ENCODE data around the gene MTFMT.

Gene MTFMT

GRCh38 chr15:65067645-65068402 lies 38.4 kb upstream of the MTFMT start, which contains the start of gene RASL12:
Gene RASL12, minus strand, starts transcription at chr15:65067991. Its CDS starts 156 bp downstream, at chr15:65067835.
- H3K4me1 ChIP-seq (ENCODE audit: insufficient read depth, low read length), result peaks cover 21% of the 10 kb centered on the region; the same call in 1 of the 2 replicates
- H3K36me3 ChIP-seq (ENCODE audit: insufficient read depth, low read length), result no peaks in the 10 kb centered on the region; the same call in 1 of the 2 replicates
- H3K9me3 ChIP-seq (ENCODE audit: control insufficient read depth, insufficient read depth, low read length), result 0 out of 2 replicates have a peak, but pooled peaks cover 2% of the 10 kb centered on the region
- peak within 1 kb of the TSS; percentile 74 for H3K9ac ChIP-seq (ENCODE audit: low read depth, low read length)

- Histone ChIP-seq H3K4me1 (ENCODE audit: insufficient read depth, low read length) (peaks cover 21% of the 10 kb centered on the region; the same call in 1 of the 2 replicates), H3K9me3 (ENCODE audit: control insufficient read depth, insufficient read depth, low read length) (no peaks in the 10 kb centered on the region), H3K9ac (ENCODE audit: low read depth, low read length) (peak overlapping the region; percentile 74), H3K36me3 (ENCODE audit: insufficient read depth, low read length) (no peaks in the 10 kb centered on the region; the same call in 1 of the 2 replicates)
These were observed 37.8 kb upstream of the MTFMT start for GRCh38 chr15:65067317-65067644.

GRCh38 chr15:65066635-65067316 lies 37.3 kb upstream of the MTFMT start:
- peak overlapping the region; percentile 74 for H3K9ac ChIP-seq (ENCODE audit: low read depth, low read length)
- H3K36me3 ChIP-seq (ENCODE audit: insufficient read depth, low read length), result no peaks in the 10 kb centered on the region; the same call in 1 of the 2 replicates
- H3K9me3 ChIP-seq (ENCODE audit: control insufficient read depth, insufficient read depth, low read length), result no peaks in the 10 kb centered on the region
- H3K4me1 ChIP-seq (ENCODE audit: insufficient read depth, low read length), result peaks cover 18% of the 10 kb centered on the region; the same call in 1 of the 2 replicates

DNA sequence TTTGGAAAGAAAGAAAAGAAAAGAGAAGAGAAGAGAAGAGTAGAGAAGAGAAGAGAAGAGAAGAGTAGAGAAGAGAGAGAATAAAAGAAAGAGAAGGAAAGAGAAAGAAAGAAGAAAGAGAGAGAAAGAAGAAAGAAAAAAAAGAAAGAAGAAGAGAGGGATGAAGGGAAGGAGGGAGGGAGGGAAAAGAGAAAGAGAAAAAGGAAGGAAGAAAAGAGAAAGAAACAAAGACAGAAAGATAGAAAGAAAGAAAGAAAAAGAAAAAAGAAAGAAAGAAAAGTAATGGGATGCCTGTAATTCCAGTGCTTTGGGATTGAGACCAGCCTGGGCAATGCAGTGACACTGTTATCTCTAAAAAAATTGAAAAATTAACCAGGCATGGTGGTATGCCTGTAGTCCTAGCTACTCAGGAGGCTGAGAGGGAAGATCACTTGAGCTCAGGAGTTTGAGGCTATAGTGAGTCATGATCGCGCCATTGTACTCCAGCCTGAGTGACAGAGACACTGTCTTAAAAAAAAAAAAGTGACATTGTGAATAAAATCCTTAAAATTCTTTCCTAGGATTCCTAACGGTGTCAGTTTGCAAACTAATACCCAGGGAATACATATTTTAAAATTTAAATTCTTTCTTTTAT lies 36.7 kb upstream of the MTFMT start:
- H3K9ac ChIP-seq (ENCODE audit: low read depth, low read length), result peak overlapping the region; percentile 74; the same call in 1 of the 2 replicates
- peaks cover 12% of the 10 kb centered on the region; the same call in 1 of the 2 replicates for H3K4me1 ChIP-seq (ENCODE audit: insufficient read depth, low read length)
- no peaks in the 10 kb centered on the region for H3K9me3 ChIP-seq (ENCODE audit: control insufficient read depth, insufficient read depth, low read length)
- no peaks in the 10 kb centered on the region; the same call in 1 of the 2 replicates for H3K36me3 ChIP-seq (ENCODE audit: insufficient read depth, low read length)

DNA sequence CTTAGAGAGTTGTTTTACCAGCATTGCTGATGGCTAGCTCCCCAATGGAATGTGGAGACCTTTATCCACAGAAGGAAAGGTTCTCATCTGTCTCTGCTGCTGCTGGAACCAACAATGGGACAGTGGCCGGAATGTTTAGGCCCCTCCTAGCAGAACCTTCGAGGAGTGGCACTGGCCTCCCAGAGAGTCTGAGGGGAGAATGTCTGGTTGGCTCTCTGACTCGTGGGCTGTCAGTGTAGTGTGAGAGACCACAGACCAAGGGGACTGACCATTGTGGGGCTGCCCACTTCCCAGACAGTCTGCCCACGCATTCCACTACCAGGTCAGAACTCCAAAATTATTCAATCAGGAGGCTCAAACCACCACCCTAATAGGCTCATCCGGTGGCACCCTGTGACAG lies 33.3 kb upstream of the MTFMT start:
- Histone ChIP-seq H3K9ac (ENCODE audit: low read depth, low read length) (no peak overlapping the region), H3K4me1 (ENCODE audit: insufficient read depth, low read length) (peaks cover 12% of the 10 kb centered on the region; the same call in 1 of the 2 replicates), H3K36me3 (ENCODE audit: insufficient read depth, low read length) (no peaks in the 10 kb centered on the region; the same call in 1 of the 2 replicates), H3K9me3 (ENCODE audit: control insufficient read depth, insufficient read depth, low read length) (no peaks in the 10 kb centered on the region)

GRCh38 chr15:65062061-65062460 lies 32.6 kb upstream of the MTFMT start:
- Histone ChIP-seq H3K9me3 (ENCODE audit: control insufficient read depth, insufficient read depth, low read length) (no peaks in the 10 kb centered on the region), H3K4me1 (ENCODE audit: insufficient read depth, low read length) (peaks cover 12% of the 10 kb centered on the region; the same call in 1 of the 2 replicates), H3K36me3 (ENCODE audit: insufficient read depth, low read length) (no peaks in the 10 kb centered on the region; the same call in 1 of the 2 replicates), H3K9ac (ENCODE audit: low read depth, low read length) (no peak overlapping the region)

DNA sequence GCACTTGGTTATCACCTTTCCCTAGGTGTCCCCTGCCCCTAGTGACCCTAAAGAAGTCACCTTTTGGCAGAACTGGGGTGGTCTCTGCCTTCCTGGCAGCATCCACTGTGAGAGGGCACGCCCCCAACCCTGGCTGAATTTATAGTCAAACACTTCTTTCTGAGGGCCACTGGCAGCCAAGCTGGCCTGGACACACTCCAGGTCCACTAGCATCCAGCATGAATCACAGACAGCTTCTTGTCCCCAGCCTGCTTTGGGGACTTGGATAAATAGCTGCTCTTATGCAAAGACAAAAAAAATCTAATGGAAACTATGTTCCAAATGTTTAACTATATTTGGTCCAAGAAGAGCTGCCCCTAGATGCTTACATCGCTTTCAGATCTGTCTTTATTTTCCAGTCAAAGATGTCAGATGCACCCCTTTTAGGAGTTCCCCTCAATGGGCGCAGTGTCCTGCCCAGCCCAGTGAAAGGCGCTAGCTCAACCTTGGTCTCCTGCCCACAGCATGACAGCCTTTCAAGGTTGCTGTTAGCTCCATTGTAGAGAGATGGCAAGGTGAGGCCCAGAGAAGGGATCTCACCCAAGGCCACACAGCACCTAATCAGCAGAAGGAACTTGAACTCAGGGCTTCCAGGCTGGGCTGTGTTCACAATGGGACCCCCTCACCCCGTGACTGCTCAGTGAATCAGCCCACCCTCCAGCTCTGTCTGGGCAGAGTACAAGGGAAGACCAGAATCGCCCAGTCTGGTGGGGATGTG lies 31.4 kb upstream of the MTFMT start:
- H3K36me3 ChIP-seq (ENCODE audit: insufficient read depth, low read length), result no peaks in the 10 kb centered on the region; the same call in 1 of the 2 replicates
- H3K9me3 ChIP-seq (ENCODE audit: control insufficient read depth, insufficient read depth, low read length), result no peaks in the 10 kb centered on the region
- no peak overlapping the region for H3K9ac ChIP-seq (ENCODE audit: low read depth, low read length)
- peaks cover 2% of the 10 kb centered on the region; the same call in 1 of the 2 replicates for H3K4me1 ChIP-seq (ENCODE audit: insufficient read depth, low read length)

- Histone ChIP-seq H3K4me1 (ENCODE audit: insufficient read depth, low read length) (no peaks in the 10 kb centered on the region; the same call in 1 of the 2 replicates), H3K9ac (ENCODE audit: low read depth, low read length) (no peak overlapping the region), H3K36me3 (ENCODE audit: insufficient read depth, low read length) (no peaks in the 10 kb centered on the region; the same call in 1 of the 2 replicates), H3K9me3 (ENCODE audit: control insufficient read depth, insufficient read depth, low read length) (no peaks in the 10 kb centered on the region)
These were observed 30.6 kb upstream of the MTFMT start for GRCh38 chr15:65059931-65060596.

DNA sequence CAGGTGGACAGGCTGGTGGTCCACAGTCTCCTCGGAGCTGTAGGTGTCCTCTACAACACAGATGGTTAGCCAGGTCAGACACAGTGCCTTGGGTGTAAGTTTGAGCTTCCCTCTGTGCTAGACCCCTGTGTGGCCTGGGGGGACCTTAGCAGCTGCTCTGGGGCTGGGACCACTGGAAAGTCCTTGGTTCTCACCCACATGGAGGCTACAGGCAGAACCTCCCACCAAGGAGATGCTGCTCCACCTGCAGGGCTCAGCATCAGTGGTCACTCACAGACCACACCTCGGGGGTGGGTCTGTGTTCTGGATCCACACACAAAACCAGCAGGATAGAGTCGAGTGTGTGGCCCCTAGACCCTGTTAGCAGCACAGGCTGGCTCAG lies 29.9 kb upstream of the MTFMT start:
- H3K9me3 ChIP-seq (ENCODE audit: control insufficient read depth, insufficient read depth, low read length), result no peaks in the 10 kb centered on the region
- no peaks in the 10 kb centered on the region; the same call in 1 of the 2 replicates for H3K36me3 ChIP-seq (ENCODE audit: insufficient read depth, low read length)
- H3K4me1 ChIP-seq (ENCODE audit: insufficient read depth, low read length), result no peaks in the 10 kb centered on the region
- no peak overlapping the region for H3K9ac ChIP-seq (ENCODE audit: low read depth, low read length)

- no peak overlapping the region for H3K9ac ChIP-seq (ENCODE audit: low read depth, low read length)
- no peaks in the 10 kb centered on the region for H3K4me1 ChIP-seq (ENCODE audit: insufficient read depth, low read length)
- H3K36me3 ChIP-seq (ENCODE audit: insufficient read depth, low read length), result no peaks in the 10 kb centered on the region; the same call in 1 of the 2 replicates
- H3K9me3 ChIP-seq (ENCODE audit: control insufficient read depth, insufficient read depth, low read length), result no peaks in the 10 kb centered on the region
These were observed 29.2 kb upstream of the MTFMT start for GRCh38 chr15:65058394-65059368.

DNA sequence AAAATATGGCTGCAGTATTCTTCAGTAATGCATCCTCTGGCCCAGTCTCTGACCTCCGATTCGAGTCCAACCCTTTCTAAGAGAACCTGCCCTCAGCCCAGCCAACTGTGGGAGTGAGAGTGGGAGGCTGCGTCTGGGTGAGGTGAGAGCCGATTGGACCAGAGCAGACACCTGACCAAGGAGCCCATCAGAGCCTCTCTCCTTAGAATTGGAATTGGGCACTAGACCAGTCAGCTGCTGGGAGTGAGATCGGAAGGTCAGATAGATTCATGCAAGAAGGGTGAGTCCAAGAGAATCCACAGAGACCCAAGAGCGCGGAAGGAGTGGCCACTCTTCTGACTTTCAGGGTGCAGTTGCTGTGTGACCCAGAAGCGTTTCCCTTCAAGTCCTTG lies 28.1 kb upstream of the MTFMT start:
- no peak overlapping the region for H3K9ac ChIP-seq (ENCODE audit: low read depth, low read length)
- H3K9me3 ChIP-seq (ENCODE audit: control insufficient read depth, insufficient read depth, low read length), result no peaks in the 10 kb centered on the region
- no peaks in the 10 kb centered on the region for H3K4me1 ChIP-seq (ENCODE audit: insufficient read depth, low read length)
- H3K36me3 ChIP-seq (ENCODE audit: insufficient read depth, low read length), result no peaks in the 10 kb centered on the region; the same call in 1 of the 2 replicates

DNA sequence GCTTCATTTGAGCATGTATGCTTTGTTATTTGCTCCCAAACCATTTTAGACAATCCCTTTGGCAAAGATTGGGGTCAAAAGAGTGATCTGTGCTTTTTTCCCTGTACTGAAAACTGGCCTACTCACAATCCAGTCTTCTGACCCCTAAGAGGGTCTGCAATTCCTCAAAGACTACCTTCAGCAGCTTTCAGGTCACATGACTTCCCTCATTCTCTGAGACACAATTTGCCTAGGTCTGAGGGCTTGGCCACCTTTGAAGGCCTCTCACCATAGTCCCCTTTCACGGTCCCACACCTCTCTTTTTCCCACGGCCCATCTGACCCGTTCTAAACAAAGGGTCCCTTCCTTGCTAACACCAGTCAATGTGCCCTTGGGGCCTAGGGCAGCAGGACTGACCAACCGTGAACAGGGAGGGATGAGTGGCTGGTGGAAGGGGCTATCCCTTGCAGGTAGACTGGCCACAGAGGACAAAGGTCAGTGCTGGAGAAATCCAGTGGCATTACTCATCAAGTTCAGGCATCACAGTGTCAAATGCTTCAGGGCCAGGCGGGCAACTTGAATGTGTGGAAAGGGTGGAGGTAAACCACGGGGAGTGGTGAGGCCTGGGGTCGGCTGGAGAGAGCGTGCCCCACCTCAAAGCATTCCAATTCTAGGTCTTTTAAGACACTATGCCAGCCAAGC lies 27.6 kb upstream of the MTFMT start:
- H3K4me1 ChIP-seq (ENCODE audit: insufficient read depth, low read length), result no peaks in the 10 kb centered on the region
- H3K9me3 ChIP-seq (ENCODE audit: control insufficient read depth, insufficient read depth, low read length), result no peaks in the 10 kb centered on the region
- no peaks in the 10 kb centered on the region; the same call in 1 of the 2 replicates for H3K36me3 ChIP-seq (ENCODE audit: insufficient read depth, low read length)
- H3K9ac ChIP-seq (ENCODE audit: low read depth, low read length), result no peak overlapping the region
